ENCODE data around the gene CACNA2D3.

The CACNA2D3 gene

DNA sequence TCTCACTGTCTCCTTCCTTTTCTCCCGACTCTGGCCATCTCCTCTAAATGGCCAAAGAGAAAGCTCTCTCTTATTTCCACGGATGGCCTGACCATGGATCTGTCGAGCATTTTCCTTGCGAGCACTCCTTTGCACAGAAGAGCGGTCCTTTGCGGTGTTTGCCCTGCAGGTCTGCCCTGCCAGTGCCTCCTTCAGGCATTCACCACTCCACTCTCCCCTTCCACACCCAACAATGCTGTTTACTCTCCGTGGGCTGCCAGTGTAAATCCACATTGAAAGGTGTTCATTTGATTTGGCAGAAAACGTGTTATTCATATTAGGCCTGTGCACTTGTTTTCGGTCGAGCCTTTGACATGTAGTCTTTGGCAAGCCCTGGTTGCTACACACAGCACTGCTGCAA, 49.6 kb downstream of the CACNA2D3 start:
- DNase-seq = no peak

DNA sequence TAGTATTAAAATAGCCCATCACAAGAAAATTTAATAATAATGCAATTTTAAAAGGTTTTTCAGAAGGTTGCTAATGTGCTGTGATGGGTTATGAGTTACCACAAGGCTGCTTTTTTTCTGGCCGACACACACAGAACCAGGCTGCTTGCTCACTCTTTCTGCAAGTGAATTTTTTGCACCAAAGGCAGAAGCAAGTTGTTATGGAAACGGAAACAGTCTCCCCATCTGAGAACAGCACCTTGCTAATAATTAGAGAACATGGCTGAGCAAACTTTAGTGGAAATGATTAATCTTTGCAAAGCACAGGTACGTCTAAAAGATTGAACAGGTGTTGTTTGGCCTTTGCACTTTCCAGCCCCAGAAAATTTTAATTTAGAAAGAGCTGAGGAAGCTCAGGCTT, 51.0 kb downstream of the CACNA2D3 start:
- no peak for DNase-seq

DNA sequence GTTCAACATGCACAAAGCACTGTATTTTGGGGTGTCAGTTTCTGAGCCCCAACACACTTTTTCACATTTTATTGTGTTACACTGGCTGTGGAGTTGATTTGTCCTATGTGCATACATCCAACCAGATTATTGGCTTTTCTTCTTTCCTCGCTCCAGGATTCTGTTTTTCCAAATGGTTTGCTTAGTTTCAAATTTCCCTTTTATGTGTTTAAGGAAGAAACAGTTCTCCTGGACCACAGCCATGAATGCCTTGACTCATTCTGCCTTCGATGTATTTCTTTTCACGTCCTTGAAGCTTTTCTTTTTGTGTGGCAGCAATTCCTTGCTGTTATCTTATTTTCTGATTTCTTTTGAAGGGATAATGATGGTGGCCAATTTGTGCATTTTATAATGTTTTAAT, 53.8 kb downstream of the CACNA2D3 start:
- DNase-seq = no peak

DNA sequence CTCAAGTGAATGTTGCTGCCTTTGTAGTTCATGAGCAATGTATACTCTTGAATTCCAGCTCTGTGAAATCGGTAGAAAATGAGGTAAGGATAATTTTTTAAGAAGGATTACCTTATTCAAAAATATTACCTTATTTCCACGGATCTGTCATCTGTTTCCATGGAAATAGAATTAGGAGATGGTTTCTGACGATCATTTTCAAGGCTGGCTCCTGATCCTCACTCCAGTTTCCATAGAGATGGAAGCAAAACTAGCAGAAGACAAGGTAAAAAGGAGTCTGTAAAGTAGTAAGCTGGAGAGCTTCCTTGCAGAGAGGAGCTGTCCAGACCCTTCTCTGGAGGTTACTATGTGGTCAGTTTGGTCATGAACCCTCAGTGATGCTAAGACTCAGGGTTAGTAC, 55.5 kb downstream of the CACNA2D3 start:
- DNase-seq = no peak

DNA sequence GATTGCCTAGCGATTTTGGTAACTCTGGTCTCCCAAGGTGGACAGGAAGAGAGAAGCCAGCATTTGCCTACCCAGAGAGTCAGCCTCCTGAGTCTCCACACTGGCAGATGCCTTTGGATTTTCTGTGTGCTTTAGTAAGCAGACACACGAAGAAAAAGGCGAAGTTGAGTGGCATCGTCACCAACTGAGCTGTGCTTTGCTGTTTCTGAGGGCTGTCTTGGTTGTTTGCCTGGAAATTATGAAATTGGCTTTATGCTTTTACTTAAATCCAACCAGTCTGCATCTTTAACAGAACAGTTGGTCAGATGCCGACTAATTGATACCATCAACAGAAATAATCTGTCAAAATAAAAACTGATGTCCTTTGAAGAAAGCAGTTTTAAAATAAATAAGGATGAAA, 56.0 kb downstream of the CACNA2D3 start:
- DNase-seq = no peak

DNA sequence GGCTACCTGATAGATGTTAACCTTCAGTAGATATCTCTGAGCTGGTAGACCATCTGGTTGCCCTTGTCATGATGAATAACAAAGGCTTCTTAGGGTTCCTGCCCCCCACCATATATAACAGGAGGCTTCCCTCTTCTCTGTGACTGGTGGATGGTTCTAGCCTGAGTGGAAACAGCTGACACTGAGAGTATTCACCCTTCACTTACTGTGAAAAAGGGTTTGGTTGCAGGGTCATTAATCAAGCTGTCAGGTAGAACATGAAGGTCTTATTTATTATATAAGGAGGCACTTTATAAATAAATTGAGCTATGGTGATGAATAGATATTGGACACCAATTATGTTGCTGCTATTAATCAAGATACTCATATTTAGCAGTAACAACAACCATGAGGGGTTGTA, 58.6 kb downstream of the CACNA2D3 start:
- no peak for DNase-seq

DNA sequence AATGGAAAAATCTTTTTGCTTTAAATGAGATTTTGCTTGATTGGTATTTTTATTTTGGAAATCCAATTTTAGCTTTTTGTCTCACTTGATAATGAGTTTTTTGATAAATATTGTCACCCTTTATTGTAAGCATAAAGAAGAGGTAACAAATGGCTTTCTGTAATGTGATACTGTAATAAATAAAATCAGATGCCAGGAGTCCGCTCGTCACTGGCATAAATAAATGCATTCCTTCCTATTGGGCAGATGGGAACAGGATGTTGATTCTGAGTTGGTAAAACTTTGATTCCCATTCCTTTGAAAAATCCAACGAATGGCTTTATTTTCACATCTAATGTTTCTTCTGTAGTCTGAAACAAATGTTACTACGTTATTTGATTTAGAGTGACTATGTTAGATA, 59.9 kb downstream of the CACNA2D3 start:
- DNase-seq = no peak

DNA sequence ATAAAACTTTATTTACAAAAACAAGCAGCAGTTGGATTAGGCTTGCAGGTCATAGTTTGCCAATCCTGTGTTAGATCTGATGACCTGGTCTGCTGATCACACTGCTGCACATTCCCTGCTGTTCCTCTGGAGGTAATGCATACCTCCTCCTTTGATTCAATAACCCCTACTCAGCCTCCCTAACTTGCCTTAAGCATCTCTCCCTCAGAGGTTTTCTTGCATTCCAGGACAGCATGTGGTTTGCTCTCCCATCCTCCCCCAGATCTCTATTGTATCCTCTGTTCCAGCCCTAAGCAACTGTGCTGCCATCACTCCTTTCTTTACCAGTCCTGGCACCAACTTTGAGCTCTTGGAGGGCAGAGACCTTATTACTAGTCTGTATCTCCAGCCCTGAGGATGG, 63.4 kb downstream of the CACNA2D3 start:
- no peak for DNase-seq

DNA sequence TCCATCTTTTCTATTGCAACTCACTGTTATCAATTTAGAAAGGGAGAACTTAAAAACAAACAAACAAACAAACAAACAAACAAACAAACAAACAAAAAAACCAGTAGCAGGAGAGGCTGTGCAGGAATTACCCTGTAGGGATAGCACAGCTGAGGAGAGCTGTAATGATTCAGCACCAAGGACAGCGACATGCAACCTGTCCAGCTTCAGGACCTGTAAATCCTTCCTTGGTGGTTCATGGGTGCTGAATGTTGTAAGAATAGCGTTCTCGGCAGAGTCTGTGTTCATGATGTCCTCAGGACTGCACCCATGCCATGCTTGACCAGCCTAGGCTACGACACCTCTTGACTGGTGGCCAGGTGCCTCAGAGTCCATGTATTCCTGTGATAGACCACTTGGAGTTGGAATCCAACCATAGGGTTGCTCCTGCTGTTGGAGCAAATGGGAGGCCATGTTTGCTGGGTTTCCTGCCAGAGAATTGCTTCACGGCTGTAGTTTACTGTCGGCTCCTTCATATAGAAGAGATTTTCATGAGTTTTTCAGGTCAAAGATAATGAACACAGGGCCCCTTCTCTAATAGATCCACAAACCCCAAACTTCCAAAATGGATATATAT, 65.9 kb downstream of the CACNA2D3 start:
- DNase-seq = peak; percentile 34 to 67 (median 54)

DNA sequence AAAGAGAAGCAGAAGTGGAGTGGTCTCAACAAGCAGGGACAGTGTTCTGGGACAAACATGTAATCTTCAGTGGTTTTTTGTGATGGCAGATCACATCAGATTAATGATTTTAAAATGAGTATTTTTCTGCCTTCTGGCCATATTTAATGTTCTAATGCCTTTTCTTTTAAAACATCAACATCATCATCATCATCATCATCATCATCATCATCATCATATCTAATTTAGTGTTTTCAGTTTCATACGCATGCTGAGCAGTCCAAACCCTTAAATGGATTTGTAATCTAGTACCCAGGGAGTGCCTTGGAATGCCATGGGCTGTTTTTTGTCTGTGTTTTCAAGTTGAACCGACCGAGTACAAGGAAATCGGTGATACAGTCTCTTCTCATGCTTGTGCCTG, 68.9 kb downstream of the CACNA2D3 start:
- DNase-seq = no peak

DNA sequence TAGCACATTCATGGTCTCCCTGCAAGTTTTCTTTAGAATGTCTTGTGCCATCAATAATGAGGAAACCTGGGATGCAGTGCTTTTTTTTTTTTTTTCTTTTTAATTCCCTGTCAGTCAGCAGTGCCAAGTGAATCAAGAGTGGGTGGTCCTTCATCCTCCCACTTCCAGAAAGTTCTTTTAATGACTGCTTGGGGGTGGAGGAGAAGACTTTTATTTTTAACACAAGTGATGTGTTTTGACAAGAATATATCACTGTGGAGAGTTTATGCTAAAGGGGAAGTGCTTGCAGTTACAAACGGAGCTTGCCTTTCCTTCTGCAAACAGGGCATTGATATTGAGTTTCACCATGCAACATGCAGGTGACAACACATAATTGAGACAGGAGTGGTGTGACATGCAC, 69.7 kb downstream of the CACNA2D3 start:
- DNase-seq = no peak

DNA sequence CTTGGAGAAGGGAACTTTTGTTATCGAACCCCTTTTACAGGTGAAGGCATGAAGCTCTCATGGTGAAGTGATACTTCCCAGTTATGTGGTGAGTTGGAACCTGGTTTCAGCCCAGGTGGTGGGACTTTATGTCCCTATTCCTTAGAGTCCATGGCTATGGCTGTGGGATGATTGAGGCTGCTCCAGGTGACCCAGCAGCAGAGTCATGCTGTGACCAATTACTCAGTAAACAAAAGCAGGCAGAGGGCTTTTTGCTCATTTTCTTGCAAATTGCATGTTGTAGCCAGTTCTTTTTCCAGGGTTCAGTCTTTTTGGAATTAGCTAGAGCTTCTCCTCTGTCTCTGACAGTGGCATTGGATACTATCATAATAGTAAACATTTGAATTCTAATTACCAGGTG, 70.7 kb downstream of the CACNA2D3 start:
- DNase-seq = no peak

DNA sequence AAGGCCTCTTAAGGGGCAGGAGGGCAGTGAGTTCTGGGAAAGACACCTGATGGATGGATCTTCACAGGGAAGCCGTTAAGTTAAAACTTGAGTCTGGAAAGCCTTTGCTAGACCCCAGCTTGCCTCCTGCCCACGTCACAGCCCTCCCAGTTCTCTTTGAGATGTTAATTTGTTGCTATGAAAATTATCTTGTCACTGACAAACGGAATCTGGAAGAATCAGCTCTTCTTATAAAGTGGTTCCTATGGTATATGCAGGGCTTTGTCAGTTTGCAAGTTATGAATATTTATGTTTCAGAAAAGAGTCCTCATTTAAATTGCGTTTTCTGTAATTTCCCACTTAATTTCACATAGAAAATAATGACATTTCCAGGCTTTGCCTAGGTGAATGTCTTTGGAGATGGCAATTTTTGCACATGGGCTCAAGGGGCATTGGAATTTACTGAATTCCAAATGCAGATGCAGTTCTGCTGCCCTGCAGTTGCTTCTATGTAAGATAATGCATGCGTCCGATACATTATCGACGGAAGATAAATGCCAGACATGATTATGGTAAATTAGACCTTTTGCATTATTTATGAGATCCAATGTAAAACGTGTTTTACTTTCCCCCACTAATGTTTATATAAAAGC, 74.1 kb downstream of the CACNA2D3 start:
- no peak for DNase-seq

DNA sequence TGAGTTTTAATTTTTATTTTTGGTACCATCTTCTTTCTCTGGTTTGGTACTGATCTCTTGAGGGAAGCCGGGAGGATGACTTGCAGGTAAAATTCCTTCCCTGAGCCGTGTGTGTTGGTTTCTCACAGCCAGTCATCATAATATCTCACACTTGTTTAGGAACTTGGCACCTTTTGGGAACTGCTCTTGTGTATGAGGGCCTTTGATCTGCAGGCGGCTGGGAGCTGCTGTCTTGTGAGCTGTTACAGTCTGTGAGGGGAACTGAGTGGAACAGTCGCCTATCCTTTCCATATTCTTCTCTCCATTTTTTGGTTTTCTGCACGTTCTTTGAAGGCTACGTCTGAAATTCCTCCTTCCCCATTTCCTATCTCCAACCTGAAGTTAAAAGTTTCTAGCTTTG, 75.2 kb downstream of the CACNA2D3 start:
- no peak for DNase-seq

DNA sequence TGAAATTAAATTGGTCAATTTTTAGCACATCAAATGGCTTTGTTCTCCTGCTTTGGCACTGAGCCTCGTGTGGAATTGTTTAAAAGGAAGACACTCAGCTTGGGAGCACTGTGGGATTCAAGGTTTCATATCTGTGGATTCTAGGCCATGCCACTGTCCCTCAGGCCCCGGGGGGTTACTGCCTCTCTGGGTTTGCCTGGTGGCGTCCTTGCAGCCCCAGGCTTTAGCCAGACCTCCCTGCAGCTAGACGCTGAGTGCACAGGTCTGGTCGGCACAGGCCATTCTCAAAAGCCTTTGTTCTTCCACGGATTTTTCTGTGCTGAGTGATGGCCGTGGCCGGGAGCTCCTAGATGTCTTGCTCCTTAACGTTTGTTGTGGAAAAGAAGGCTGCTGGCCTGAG, 76.2 kb downstream of the CACNA2D3 start:
- DNase-seq = no peak

DNA sequence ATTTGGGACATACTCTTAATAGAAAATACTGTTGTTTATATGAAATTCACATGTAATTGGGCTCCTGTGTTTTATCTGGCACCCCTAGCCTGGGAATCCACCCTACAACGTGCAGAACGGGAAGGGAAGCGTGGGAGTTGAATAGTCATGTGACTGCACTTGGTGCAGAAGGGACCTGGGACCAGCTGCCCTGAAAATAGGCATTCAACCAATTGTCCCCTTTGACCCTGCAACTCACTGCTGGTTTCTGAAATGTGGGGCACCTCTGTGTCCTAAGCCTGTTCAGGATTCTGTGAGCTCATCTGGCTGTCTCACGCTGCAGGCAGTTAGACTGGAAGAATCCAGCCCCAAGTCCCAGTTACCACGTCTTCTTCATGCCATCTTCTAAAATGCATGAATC, 79.7 kb downstream of the CACNA2D3 start:
- no peak for DNase-seq

DNA sequence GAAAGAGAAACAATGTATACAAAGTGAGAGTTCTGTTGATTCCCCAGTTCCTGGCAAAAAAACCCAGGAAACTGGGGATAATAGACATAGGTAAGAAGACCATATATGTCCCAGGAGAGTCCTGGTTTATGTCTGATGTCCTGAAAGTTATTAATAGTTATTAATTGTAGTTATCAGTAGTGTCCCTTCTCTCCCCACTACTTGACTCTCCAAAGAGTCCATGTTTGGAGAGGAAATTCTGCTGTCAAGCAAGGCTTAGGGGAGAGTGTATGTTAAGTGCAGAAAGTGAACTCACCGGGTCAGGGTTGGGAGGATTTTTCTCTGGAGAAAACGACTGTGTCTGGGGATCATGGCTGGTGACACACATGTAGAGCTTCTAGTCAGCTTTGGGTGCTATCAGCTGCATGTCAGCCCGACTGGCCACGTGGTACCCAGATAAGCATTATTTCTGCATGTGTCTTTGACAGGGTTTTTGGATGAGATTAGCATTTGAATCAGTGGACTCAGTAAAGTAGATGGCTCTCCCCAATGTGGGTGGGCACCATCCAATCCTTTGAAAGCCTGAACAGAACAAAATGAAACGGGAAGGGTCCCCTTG, 80.4 kb downstream of the CACNA2D3 start:
- no peak for DNase-seq

DNA sequence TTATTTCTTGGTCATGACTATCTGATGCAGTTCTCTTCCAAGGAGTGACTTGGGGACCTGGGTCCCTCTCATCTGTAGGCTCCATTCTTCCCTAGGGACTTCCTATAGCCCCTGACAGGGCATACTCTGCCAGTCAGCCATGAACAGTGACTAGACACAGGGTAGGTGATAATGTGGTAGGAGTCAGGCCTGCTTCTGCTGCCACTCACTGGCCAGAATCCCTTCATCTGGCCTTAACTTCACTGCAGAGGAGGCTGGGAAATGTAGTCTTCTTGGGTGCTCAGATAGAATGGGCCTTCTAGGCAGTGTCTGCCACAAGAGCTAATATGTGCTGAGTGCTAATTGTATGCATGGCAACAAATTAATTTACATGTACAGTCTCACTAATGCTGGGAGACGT, 84.5 kb downstream of the CACNA2D3 start:
- no peak for DNase-seq

DNA sequence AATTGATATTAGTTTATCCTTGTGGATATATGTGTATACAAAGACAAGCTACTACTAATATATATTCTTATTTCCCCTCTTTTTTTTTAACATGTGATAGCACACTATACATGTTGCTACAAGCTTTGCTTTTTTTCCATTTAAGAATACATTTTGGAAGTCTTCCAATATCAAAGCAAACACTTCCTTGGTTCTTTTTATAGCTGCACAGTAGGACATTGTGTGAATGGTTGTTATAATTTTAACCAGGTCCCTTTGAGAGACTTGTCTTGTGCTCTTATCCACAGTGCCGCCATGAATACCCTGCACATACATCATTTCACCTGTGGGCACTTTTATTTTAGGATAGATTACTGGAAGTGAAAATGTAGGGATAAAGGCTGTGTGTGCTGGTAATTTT, 88.7 kb downstream of the CACNA2D3 start:
- no peak for DNase-seq

DNA sequence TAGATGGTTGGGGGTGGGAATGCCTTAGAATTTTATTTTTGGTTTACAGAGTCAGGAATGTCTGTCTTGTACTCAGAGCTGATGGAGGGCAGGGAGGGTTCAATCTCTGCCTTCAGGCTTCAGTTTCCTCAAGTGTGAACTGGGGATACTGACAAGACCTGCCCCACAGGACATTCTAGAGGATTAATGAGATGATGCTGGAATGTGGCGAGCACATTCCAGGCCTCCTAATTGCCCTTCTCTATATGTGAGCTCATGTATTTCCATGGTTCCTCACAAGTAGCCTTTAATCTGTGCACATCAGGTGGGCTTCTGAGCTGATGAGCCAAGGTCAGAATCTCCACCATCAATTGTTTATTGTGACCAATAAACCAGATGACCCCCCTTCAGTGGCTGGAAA, 90.4 kb downstream of the CACNA2D3 start:
- DNase-seq = no peak

DNA sequence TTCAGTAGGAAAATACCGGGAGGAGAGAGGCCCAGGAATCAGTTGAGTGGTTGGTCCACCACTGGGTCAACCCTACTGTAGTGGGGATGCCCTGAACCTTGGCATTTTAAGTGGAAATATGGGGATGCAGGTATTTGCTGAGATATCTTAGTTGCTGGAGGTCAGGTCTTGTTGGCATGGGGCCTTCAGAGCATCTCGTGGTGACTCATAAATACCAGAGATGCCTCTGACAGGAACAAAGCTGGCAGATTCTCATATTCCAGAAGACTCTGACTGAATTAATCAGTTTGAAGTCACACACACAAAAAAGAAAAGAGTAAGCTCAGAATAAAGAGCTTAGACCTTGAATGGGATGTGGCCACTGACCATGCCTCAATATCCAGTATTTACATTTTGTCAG, 91.6 kb downstream of the CACNA2D3 start:
- DNase-seq = no peak

DNA sequence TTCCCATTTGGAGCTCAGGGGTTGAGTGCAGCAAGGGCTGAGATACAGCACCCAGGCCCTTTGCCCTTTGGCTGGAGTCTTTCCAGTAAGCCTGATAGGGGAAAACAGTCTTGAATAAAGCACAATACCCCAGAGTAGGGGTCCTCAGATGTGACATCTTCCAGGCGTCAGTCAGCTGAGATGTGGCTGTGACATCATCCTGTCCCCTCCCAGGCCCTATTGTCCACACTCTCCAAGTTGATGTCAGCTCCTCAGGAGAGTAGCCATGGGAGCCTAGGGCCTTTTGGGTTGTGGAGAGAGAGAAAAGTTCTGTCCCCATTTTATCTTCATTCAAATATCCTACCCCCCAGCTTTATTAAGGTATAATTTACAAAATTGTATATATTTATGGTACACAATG, 92.5 kb downstream of the CACNA2D3 start:
- no peak for DNase-seq

DNA sequence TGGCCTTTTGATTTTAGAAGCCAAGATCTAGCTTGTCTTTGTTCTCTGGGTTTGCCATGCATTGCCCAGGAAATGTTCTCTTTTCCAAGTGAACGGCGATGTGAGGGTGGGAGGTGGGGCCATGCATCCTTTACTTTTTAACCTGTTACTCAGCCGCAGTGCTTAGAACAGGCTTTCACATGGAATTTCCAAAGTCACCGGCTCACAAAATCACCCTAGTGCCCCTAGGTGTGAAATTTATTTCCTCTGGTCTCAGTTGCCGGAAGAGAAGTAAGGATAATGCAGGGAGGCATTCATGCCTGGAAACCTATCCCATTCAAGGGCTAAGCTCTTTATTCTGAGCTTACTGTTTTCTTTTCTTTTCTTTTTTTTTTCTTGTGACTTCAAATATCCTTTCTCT, 93.2 kb downstream of the CACNA2D3 start:
- DNase-seq = no peak

DNA sequence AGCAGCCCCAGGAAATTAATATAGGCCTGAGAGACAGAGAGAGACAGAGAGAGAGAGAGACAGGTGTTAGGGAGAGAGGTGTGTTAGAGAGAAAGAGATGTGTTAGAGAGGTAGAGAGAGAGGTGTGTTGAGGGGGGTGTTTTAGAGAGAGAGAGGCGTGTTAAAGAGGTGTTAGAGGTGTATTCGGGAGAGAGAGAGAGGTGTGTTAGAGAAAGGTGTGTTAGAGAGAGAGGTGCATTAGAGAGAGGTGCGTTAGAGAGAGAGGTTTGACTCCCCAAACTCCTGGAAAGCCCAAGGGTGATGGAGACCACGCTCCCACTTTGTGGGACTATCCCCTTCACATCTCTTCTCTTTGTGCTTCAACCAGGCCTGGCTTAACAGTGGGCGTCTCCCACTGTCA, 95.5 kb downstream of the CACNA2D3 start:
- DNase-seq = no peak

DNA sequence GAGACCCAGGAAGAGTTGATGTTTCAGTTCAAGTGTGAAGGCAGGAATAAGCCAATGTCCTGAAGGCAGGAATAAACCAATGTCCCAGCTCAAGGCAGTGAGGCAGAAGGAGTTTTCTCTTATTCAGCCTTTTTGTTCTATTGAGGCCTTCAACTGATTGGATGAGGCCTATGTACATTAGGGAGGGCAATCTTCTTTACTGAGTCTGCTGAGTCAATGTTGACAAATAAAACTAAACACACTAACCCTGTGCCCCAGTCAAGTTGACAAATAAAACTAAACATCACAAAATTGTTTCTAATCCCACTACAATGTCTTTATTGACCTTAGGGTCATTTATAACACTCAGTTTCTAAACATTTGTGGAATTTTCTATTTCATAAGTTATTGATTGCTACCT, 100.0 kb downstream of the CACNA2D3 start:
- DNase-seq = no peak
